DND-41 (cell line): ENCODE measurements around the gene FAM184B.

Experiments used
- ATAC-seq: fragments of 200-7000 bp; cut with Tn5 transposase; 3 replicates; pipeline ENCODE4 v1.9.1; 2021; ENCODE audit warnings: low read depth; ENCODE audit not compliant: insufficient read depth
- DNase-seq: peaks from one replicate; pipeline ENCODE4 v3.0.0-alpha.2; 2020
- H2AFZ ChIP-seq: 2 replicates; pipeline ENCODE4 v1.6.0; 2012; ENCODE audit warnings: low read depth, low read length
- H3K27ac ChIP-seq: 2 replicates; pipeline ENCODE4 v1.5.1; 2012; ENCODE audit warnings: low read length, inconsistent platforms
- H3K27me3 ChIP-seq: fragments of 200-600 bp; sonication (generic); 2 replicates; pipeline ENCODE4 v1.6.0; 2012; ENCODE audit warnings: low read length, mild to moderate bottlenecking, inconsistent platforms; ENCODE audit not compliant: insufficient read depth, poor library complexity
- H3K36me3 ChIP-seq: 2 replicates; pipeline ENCODE4 v1.5.1; 2012; ENCODE audit warnings: low read length, inconsistent platforms; ENCODE audit not compliant: insufficient read depth
- H3K4me1 ChIP-seq: 2 replicates; pipeline ENCODE4 v1.5.1; 2012; ENCODE audit warnings: mild to moderate bottlenecking, low read length; ENCODE audit not compliant: insufficient read depth
- H3K4me2 ChIP-seq: 2 replicates; pipeline ENCODE4 v1.6.0; 2012; ENCODE audit warnings: mild to moderate bottlenecking, moderate library complexity, low read length, inconsistent platforms; ENCODE audit not compliant: insufficient read depth
- H3K4me3 ChIP-seq, 2 experiments: fragments of 200-600 bp in 1 of 2; shearing (Covaris generic) in 1 of 2; 2 replicates each; pipeline ENCODE4 v1.5.1; 2012 to 2016; ENCODE audit warnings: inconsistent platforms in 2 of 2, low read length in 2 of 2, mild to moderate bottlenecking in 2 of 2, low read depth in 1 of 2, moderate library complexity in 1 of 2
- H3K79me2 ChIP-seq: 2 replicates; pipeline ENCODE4 v1.6.0; 2012; ENCODE audit warnings: low read length, inconsistent platforms; ENCODE audit not compliant: insufficient read depth
- H3K9ac ChIP-seq: 2 replicates; pipeline ENCODE4 v1.6.0; 2012; ENCODE audit warnings: low read depth, mild to moderate bottlenecking, inconsistent platforms, low read length, moderate library complexity
- H3K9me3 ChIP-seq: 2 replicates; pipeline ENCODE4 v1.5.1; 2012; ENCODE audit warnings: low read length, moderate library complexity, mild to moderate bottlenecking, inconsistent platforms; ENCODE audit not compliant: insufficient read depth, severe bottlenecking
- H4K20me1 ChIP-seq: 2 replicates; pipeline ENCODE4 v1.6.0; 2012; ENCODE audit warnings: low read length; ENCODE audit not compliant: insufficient read depth
- EZH2 ChIP-seq: IDR thresholded peaks from 3 replicates; pipeline ENCODE4 v1.6.1; 2012; ENCODE audit warnings: borderline replicate concordance, low read depth, mild to moderate bottlenecking, moderate library complexity, low read length, inconsistent platforms; ENCODE audit not compliant: severe bottlenecking
- TF ChIP-seq, protein P1 (sequence below): IDR thresholded peaks from 2 replicates; pipeline ENCODE4 v1.5.1; 2012; ENCODE audit warnings: borderline replicate concordance, low read length, moderate library complexity, mild to moderate bottlenecking; ENCODE audit not compliant: poor library complexity, severe bottlenecking; ENCODE audit errors: extremely low read depth

The FAM184B gene

DNA sequence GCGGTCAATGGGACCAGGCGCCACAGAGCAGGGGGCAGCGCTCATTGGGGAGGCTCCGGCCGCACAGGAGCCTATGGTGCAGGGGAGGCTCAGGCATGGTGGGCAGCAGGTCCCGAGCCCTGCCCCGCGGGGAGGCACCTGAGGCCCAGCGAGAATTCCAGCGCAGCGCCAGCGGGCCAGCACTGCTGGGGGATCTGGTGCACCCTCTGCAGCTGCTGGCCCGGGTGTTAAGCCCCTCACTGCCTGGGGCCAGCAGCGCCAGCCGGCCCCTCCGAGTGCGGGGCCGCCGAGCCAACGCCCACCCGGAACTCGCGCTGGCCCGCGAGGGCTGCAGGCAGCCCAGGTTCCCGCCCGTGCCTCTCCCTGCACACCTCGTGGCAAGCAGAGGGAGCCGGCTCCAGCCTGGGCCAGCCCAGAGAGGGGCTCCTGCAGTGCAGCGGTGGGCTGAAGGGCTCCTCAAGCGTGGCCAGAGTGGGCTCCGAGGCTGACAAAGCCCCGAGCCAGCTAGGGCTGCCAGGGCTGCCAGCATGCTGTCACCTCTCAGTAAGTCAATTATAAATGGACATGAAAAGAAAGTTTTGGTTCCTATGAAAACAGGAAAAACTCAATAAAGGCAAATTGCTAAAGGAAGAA, 14.5 kb downstream of the FAM184B start:
- H3K4me2 ChIP-seq = no peak overlapping the region
- no peak overlapping the region for H3K27ac ChIP-seq
- DNase-seq = no peak
- no peak overlapping the region for H2AFZ ChIP-seq
- H3K9me3 ChIP-seq = no peaks in the 10 kb centered on the region
- H3K79me2 ChIP-seq = no peaks in the 10 kb centered on the region
- TF ChIP-seq, protein P1, sequence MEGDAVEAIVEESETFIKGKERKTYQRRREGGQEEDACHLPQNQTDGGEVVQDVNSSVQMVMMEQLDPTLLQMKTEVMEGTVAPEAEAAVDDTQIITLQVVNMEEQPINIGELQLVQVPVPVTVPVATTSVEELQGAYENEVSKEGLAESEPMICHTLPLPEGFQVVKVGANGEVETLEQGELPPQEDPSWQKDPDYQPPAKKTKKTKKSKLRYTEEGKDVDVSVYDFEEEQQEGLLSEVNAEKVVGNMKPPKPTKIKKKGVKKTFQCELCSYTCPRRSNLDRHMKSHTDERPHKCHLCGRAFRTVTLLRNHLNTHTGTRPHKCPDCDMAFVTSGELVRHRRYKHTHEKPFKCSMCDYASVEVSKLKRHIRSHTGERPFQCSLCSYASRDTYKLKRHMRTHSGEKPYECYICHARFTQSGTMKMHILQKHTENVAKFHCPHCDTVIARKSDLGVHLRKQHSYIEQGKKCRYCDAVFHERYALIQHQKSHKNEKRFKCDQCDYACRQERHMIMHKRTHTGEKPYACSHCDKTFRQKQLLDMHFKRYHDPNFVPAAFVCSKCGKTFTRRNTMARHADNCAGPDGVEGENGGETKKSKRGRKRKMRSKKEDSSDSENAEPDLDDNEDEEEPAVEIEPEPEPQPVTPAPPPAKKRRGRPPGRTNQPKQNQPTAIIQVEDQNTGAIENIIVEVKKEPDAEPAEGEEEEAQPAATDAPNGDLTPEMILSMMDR = no peak
- no peak for TF ChIP-seq EZH2
- H3K4me3 ChIP-seq = no peak overlapping the region
- H4K20me1 ChIP-seq = no peaks in the 10 kb centered on the region
- no peaks in the 10 kb centered on the region for H3K27me3 ChIP-seq
- ATAC-seq = no peak
- no peaks in the 10 kb centered on the region for H3K36me3 ChIP-seq
- no peak overlapping the region for H3K9ac ChIP-seq
- no peaks in the 10 kb centered on the region for H3K4me1 ChIP-seq

DNA sequence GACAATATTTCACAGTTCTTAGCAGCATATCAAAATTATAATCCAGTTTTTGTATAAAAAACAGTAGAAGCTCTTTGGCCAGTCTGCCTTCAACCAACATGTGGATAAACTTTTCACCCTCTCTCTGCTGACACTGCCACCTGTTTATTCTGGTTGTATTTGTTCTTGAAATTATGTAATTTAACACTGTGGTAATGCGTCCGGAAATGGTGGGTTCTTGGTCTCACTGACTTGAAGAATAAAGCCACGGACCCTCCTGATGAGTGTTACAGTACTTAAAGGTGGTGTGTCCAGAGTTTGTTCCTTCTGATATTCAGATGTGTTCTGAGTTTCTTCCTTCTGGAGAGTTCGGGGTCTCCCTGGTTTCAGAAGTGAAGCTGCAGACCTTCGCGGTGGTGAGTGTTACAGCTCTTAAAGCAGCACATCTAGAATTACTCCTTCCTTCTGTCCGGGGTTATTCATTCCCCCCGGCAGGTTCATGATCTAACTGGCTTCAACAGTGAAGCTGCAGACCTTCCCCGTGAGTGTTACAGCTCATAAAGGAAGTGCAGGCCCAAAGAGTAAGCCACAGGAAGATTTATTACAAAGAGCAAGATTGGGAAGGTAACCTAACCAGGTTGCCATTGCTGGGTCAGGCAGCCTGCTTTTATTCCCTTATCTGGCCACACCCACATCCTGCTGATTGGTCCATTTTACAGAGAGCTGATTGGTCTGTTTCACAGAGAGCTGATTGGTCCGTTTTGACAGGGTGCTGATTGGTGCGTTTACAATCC, 15.7 kb downstream of the FAM184B start:
- TF ChIP-seq EZH2 = no peak
- TF ChIP-seq, protein P1 = no peak
- ATAC-seq (no peak), DNase-seq (no peak)
- Histone ChIP-seq H3K27me3 (no peaks in the 10 kb centered on the region), H3K36me3 (no peaks in the 10 kb centered on the region), H3K4me3 (no peak overlapping the region), H3K9ac (no peak overlapping the region), H3K9me3 (no peaks in the 10 kb centered on the region), H4K20me1 (no peaks in the 10 kb centered on the region), H3K27ac (no peak overlapping the region), H3K79me2 (no peaks in the 10 kb centered on the region), H2AFZ (no peak overlapping the region), H3K4me2 (no peak overlapping the region), H3K4me1 (no peaks in the 10 kb centered on the region)

DNA sequence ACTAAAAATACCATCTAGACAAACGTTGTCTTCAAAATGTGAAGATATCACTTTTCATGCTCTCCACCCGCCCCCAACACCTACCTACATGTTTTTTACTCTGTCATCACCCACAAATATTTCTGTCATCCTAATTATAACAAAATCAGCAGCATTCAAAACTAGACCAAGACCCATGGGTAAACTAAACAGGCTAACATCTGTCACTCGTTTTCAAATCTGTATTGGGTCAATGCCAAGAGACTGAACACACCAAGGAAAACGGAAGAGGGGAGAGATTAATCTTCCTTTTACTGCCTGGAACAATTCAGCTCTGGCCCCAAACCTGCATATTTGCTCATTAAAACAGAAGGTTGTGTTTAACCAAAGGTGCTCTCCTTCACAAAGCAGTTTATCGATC, 17.5 kb downstream of the FAM184B start:
- ATAC-seq (no peak), DNase-seq (no peak)
- no peak overlapping the region for H2AFZ ChIP-seq
- H3K9ac ChIP-seq = no peak overlapping the region
- H3K4me2 ChIP-seq = no peak overlapping the region
- H3K36me3 ChIP-seq = no peaks in the 10 kb centered on the region
- no peak for TF ChIP-seq EZH2
- TF ChIP-seq, protein P1 = no peak
- H3K4me3 ChIP-seq = no peak overlapping the region
- no peaks in the 10 kb centered on the region for H3K4me1 ChIP-seq
- H3K9me3 ChIP-seq = no peaks in the 10 kb centered on the region
- no peaks in the 10 kb centered on the region for H3K79me2 ChIP-seq
- H3K27ac ChIP-seq = no peak overlapping the region
- H4K20me1 ChIP-seq = no peaks in the 10 kb centered on the region
- no peaks in the 10 kb centered on the region for H3K27me3 ChIP-seq
